Stimulated activated CD4-positive, alpha-beta T cell treated with anti-CD3 and anti-CD28 coated beads, Interleukin-12 subunit alpha, Interleukin-12 subunit beta, amount 100 ng/mL, for 4 hours (primary cell): ENCODE measurements around the gene AGBL1.

Source experiments
- DNase-seq: peaks from one replicate; pipeline ENCODE4 v3.0.0-alpha.2; 2020

The AGBL1 gene

GRCh38 chr15:86892774-86893449 lies 813.2 kb downstream of the AGBL1 start:
- no peak for DNase-seq

DNA sequence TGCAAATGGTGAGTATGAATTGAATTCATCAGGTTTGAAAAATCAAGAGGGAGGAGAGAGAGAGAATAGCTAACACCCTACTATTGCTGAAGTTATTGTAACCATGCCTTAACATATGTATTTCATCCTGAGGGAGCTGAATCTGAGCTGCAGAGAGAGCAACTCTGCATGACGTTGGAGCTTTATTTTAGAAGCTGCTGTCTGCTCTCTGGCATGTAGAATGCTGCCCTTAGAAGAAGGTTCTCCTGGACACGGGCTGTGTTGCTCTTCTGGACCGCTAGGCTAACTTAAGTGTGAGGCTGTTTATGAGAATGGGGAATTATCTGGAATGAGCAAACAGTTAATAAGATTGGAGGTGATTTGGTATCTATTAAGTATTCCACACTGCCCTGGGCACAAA lies 814.6 kb downstream of the AGBL1 start:
- no peak for DNase-seq

DNA sequence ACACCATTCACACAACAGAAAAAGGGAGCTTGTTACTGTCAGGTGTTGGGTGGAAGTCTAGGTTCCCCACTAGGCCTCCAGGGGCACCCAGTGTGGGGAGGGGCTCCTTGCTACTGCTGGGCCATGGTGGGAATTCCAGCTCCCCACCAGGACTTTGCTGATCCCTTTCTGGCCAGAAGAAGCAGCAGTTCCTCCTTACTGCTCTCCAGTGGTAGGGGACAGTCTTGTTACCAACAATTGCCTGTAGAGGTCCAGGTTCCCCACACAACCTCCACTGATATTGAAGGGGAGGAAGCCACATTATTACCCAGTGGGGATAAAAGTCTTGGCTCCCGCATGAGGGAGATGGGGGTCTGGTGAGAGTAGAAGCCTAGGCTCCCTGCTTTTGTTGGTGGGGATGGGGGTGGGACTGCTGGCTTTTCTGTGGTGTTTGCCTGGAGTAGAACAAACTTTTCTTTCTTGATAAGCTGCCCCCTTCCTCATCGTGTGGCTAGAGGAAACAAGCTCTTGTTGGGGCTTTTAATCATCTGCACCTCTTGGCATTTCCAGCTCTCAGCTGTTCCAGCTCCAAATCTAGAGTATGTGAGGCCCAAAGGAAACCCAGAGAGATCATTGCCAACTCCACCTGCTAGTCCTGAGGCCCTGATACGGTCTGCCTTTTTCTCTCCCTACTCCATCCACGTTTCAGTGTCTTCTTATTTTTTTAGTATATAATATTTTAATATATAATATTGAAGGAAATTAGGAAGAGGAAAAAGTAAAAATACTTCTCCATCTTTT lies 824.2 kb downstream of the AGBL1 start:
- DNase-seq, result no peak

DNA sequence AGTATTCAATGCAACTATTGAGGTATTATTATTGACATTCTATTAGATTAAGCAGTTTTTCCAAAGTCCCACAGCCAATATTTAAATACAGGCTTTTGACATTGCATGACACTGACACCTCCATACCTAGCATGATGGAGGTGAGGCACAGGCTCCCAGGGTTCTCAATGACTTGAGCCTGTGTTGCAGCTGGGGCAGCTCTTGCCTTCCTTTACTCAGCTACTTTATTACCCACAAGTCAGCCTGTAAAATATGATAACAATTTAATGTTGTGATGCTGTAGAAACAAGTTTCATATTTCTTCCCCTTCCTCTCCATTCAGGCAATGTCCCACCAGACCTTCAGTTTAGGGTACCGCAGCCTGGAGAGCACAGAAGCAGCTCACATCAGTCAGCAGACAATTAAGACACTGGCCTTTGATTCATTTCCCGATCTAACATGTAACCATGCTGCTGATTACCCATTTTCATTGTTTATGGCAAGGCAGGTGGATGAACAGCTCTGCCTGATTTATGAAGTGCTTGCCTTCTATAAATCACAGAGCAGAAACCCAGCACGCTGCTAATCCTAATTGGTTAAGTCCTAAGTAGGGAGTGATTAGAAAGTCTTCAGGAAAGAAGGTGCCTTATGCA lies 826.1 kb downstream of the AGBL1 start:
- DNase-seq, result no peak

DNA sequence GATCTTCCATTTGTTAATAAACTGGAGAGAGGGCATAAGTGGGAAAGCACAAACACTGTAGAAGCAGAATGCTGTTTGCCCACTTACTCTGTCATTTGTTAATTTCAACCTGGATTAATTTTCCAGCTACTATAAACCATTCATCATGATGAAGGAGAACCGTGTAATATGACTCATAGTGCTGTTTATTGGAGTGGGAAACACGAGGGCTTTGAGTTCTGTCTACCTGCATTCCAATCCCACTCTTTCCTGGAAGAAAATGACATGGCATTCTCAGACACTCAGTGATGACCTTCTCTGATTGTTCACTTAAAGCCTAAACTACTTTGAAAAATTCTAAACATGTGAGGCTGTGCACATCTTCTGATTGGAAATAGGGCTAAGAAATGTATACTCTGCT lies 826.7 kb downstream of the AGBL1 start:
- DNase-seq, result no peak

DNA sequence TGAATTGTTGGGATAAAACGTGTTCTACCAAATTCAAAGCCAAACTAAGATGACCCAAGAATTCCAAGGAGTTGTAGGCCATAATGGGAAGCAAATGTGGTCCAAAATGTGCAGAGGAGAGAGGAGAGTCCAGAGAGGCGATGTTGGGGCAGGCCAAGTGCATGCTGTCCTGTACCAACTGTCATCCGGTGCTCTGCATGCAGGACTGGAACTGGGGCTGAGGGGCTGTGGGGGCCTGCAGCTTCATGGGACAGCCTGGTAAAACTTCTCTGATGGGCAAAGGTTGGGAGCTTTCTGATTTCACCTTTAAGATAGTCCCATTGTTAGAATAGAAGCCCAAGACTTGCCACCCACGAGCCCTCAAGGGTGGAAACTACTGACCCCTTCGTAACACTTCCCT lies 831.4 kb downstream of the AGBL1 start:
- no peak for DNase-seq

DNA sequence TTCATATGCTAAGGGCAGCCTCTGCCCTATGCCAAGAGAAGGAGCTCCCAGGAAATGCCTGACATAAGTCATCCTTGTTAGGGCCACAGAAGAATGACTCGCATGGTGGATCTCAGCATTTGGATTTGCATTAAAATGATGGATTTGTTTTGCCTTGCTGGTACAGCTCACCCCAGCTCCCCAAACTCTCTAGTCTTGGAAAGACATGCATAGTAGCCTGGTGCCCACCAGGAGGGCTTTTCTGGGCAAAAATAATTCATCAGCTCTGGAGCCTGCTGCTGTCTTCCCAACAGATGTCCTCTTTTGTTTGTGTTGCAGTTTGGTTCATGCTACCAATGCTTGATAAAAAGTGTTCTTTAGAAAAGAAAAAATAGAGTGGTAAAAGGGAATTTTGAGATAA lies 833.0 kb downstream of the AGBL1 start:
- no peak for DNase-seq

GRCh38 chr15:86915811-86916331 lies 836.2 kb downstream of the AGBL1 start:
- no peak for DNase-seq

DNA sequence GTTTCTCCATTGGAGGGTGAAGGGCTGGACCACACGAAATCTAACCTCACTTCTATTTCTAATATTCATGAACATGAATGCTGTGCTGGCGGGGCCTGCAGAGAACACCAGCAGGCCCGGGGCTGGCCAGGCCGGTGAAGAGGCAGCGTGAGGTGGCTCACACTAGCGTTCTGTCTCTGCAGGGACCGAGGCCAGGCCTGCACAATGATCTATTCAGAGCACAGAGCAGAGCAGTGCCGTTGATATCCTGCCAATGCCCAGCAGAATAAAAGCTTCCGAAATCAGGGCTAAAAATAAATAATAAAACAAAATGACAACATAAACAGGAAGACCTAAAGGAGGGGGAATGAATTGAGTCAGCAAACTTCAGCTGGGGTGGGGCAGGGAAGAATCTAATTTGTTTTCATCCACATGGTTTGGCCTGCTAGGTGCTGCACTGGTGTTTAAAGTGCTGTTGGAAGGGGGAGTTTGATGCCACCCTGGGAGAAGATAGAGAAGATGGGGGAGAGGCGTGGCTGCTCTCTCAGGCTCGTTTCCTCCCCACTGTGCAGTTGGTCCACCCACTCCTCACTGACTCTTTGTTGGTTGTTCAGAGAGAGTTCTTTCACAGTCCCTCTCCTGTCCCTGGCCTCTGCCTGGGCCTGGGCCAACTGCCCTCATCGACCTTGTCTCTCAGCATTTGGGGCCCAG lies 837.1 kb downstream of the AGBL1 start:
- DNase-seq, result no peak

GRCh38 chr15:86917361-86917671 lies 837.6 kb downstream of the AGBL1 start:
- no peak for DNase-seq

DNA sequence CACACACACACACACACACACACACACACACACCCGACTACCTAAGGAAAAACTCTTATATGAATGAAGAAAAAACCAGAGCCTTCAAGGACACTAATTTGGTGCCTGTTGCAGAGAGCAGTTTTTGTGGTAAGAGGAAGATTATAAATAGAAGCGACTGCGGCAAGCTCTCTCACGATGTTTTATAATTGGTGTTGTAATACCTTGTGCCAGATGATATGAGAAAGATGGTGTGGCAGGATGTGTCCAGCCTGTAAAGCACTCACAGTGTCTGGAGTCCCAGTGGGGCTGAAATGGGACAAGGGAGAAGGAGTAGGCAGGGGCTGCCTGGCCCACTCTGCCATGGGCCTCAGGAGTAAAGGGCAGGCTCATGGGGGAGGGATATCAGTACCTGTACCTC lies 839.9 kb downstream of the AGBL1 start:
- no peak for DNase-seq

DNA sequence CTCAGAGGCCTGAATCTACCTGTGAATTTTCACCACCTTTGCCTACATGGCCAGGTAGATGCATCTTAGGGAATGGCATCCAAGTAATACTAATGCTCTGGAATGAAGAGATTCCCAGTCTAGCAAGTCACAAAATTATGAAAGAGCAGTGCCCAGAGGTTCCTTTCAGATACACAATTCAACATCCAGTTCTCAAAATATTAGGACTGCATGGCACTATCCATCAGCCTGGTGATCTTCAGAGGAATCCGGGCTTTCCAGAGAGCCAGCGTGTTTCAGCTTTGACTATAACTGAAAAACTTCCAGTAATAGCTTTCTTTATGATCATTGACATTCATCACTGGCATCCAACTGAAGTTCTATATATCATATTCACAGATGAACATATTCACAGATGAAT lies 849.8 kb downstream of the AGBL1 start:
- no peak for DNase-seq

- no peak for DNase-seq
These were observed 852.8 kb downstream of the AGBL1 start for GRCh38 chr15:86932456-86932855.

DNA sequence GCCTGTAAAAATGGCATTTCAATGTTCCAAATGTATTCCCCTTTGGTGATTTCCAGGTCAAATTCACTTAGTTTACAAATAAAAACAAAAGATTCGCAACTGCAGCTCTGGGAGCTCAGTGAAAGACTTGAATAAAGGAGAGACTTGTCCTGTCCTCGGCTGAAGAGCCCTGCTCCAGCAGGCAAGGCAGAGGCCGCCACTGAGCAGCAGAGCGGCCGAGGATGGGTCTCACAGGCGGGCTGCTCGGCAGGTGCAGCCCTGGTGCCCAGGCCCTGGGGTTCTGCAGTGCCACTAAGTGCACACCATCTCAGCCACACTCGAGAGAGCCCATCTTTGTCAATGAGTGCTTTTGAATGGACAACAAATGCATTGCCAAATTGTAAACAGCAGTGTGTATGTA lies 856.2 kb downstream of the AGBL1 start:
- no peak for DNase-seq

DNA sequence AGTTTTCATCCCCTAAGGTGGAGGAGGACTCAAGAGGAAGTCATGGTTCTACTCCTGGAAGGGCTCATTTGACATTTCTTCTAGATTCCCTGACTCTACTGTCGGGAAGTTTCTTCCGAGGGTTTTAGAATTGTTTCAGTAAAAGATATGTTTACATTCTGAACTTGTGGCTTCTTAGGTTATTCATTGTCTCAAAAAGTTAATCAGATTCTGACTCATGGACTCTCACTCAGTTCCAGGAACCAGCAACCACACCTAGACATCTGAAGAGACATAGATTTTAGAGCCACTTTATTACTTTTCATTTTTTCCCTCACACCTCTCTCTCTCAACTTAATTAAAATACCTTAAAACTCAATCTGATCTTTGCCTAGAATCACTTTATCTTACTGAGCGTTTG lies 862.6 kb downstream of the AGBL1 start:
- no peak for DNase-seq

DNA sequence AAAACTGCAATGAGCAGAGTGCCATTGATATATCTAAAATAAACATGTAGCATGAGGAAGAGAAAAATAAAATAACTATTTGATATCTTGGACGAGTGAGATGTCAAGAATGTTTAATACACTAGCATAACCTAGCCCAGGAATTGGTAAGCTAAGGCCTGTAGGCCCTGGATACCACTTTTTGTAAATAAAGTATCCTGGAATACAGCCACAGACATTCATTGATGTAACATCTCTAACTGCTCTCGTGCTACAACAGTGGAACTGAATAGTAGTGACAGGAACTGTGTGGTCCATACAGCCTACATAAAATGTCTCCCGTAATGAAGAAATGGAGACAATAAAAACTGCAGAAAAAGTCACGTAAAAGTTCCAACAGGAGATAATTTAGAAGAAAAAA lies 869.0 kb downstream of the AGBL1 start:
- DNase-seq, result no peak

DNA sequence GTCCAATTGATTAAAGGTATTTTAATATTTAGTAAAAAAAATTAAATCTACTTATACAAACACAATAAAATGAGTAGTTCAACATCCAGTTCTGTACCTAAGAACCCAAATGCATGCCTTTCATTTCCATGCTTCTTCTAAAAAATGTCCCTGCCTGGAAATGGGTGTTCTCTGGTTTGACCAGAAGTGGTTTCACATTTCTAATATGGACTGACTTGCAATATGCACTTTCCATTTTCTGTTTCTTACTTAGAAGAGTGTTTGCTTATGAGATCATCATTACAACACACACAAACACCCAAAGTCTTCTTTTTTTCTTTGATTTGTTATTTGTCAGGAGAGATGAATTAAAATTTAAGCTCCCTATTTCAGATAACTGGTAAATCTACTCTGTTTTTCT lies 879.6 kb downstream of the AGBL1 start:
- no peak for DNase-seq

DNA sequence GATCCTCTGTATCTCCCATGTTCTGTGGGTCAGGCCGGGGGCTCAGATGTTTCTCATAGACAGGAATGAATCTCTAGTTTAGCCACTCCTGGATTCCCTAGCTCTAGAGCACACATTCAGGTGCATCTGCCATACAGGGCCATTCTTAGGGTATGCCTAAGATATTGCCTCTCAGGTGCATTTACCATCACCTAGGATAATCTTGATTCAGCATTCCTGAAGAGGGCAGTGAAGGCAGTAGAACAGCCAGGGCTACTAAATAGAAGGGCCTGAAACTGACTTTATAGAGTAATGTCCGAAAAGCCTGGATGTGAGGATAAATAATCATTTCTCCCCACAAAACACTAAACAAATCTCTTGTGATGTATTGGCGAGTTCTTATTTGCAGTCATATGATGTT lies 882.0 kb downstream of the AGBL1 start:
- DNase-seq, result no peak

- DNase-seq, result no peak
These were observed 884.6 kb downstream of the AGBL1 start for GRCh38 chr15:86964271-86964670.

DNA sequence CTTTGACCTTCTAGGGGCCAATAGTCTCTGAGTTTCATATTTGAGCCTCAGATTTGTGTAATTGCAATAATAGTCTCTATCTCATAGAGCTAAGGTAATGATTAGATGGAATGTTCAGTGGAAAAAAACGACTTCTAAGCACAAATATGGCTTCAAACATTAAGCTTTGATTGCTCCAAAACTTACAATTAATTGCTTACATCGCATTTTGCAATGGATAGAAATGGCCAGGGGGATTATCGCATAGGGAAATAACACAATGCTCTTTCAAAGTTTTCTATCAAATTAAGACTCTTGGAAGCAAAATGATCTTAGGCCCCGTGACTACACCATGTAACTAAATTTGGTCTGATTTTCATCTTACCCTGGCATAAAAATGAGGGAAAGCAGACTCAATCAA lies 888.6 kb downstream of the AGBL1 start:
- no peak for DNase-seq

DNA sequence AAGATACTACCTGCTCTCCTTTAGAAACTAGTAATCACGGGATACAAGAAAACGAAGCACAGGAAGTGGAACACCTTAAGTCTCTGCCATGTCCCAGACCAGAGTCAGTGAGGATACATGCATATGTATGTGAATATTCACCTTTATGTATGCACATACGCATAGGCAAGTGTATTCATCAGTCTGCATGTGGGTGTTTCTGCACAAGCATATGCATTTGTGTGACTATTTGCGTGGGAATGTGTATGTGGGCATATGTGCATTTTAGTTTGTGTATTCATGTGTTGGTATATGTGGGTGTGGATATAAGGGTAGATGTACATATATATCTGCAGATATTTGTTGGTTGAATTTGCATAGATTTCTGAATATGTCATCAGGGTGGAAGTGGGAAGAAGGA lies 889.7 kb downstream of the AGBL1 start:
- DNase-seq, result no peak

DNA sequence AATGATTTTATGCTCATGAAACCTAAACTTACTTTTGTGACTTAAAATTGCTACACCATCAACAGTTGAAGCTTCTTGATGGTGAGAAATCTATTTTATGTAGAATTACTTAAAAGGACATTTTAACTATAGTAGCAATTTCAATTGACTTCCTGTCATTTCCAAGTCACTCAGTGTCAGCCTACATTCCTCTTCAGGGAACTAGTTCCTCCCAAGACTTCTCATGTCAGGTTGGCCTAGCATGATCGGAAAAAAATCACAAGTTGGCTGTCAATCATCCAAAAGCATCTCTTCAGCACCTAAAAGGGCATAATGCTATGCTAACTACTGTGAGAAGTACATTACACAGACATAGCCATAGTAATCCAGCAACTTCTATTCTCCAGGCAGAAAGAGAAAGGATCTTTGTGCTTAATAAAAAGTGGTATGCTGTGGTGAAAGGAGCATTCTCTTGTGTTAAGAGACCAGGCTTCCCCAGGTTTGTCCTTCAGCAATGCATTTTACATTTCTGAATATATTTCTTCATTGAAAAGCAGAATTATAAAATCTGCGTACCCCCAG lies 893.7 kb downstream of the AGBL1 start:
- DNase-seq, result no peak

- DNase-seq, result no peak
These were observed 908.4 kb downstream of the AGBL1 start for GRCh38 chr15:86988033-86988432.
